Liver (tissue), 3 donors: ENCODE measurements around the gene PNMA6E.

Experiments used
- CTCF ChIP-seq: fragments of 150-350 bp; IDR thresholded peaks from 2 replicates; pipeline ENCODE4 v1.5.1; 2017; ENCODE audit warnings: improper control_type of control experiment, low read depth, low read length; ENCODE audit not compliant: missing input control
- FOXA1 ChIP-seq: IDR thresholded peaks from 2 replicates; pipeline ENCODE4 v1.6.1; 2016; ENCODE audit warnings: antibody characterized with exemption
- MAX ChIP-seq: IDR thresholded peaks from 2 replicates; pipeline ENCODE4 v1.6.1; 2016; ENCODE audit warnings: antibody characterized with exemption
- RXRA ChIP-seq, 2 donors: IDR thresholded peaks; 2 replicates each; pipeline ENCODE4 v1.6.1; 2017 to 2018; ENCODE audit warnings: antibody characterized with exemption in 2 of 2, mild to moderate bottlenecking in 1 of 2
- ZBTB33 ChIP-seq: IDR thresholded peaks from 2 replicates; pipeline ENCODE4 v1.6.1; 2016; ENCODE audit warnings: antibody characterized with exemption
- donor health status: healthy.
- donor health status: healthy.

GRCh38 chrX:153433781-153434285, 32.7 kb upstream of the PNMA6E start:
- TF ChIP-seq CTCF (no peak), ZBTB33 (no peak), RXRA (IDR thresholded peaks at IDR 0.05) (no peak), FOXA1 (no peak), MAX (no peak)
